Superior temporal gyrus (tissue), 1 donor: ENCODE measurements around the gene PXK.
"Not testable (repeated sequence)": the region's sequence is repeated elsewhere in the genome, so short reads cannot be mapped to it uniquely, and the experiment has no call there.

ENCODE experiments used
- DNase-seq: peaks from one replicate; pipeline ENCODE4 v3.0.0-alpha.2; 2016; ENCODE audit errors: extremely low spot score

PXK gene

DNA sequence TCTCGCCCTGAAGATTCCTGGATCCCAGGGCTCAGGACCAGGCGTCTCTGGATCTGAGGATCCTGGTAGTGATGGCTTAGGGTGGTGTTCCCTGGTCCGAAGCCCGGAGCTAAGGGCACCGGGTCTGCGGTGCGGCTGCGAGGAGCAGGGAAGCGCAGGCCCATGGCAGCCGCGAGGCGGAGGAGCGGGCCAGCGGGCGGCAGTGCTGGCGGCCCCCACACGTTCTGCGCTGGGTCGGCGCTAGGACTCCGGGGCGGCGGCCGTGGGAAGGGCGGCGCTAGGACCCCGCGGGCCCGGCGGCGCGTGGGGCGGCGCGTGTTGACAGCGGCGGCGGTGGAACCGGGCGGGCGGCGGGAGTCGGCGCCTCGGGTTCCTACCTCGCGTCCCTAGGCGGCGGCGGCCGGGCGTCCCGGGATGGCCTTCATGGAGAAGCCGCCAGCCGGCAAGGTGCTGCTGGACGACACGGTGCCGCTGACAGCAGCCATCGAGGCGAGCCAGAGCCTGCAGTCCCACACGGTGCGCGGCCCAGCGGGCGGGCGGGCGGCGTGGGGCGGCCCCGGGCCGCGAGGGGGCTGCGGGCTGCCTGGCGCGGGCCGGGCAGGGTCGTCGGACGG lies at the start of gene PXK:
Gene PXK (plus strand): TSS at position 318 of the 614 bp plus-strand sequence. CDS start 97 bp downstream, at position 415.
- peak; percentile 84 for DNase-seq

DNA sequence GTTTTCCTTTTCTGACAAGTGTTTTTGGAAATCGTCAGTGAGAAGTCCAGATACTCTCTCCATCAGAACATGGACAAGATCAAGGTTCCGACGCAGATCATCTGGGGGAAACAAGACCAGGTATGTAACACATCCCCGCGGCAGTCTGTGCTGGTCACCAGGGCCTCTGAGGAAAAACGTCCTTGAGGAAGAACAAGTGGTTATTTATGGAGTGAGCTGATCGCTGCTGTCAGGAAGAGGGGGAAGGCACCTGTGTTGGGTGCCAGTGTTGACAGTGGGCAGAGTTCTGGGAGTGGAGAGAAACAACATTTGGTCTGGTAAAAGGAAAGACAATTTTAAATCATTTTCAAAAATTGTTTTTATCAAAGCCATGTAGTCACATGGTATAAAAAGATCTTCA lies 47.4 kb upstream of the PXK start:
- DNase-seq, result no peak

DNA sequence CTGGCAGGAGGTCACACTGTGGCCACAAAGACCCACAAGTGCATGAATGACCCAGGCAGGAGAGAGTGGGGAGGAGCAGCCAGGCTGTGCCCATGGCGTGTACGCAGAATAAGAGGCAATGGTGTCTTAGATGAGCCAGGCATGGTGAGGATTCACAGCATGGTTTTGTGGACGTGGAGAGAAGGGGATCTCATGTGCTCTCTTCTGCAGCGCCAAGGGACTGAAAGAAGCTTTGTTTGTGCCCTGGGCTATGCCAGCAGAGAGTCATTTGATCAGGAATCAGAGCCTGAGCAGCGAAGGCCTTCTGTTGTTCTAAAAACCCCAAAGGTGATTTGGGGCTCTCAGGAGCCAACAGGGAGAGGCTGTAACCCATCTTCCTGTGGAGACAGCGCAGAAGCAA lies 45.3 kb upstream of the PXK start:
- peak; percentile 92 for DNase-seq

DNA sequence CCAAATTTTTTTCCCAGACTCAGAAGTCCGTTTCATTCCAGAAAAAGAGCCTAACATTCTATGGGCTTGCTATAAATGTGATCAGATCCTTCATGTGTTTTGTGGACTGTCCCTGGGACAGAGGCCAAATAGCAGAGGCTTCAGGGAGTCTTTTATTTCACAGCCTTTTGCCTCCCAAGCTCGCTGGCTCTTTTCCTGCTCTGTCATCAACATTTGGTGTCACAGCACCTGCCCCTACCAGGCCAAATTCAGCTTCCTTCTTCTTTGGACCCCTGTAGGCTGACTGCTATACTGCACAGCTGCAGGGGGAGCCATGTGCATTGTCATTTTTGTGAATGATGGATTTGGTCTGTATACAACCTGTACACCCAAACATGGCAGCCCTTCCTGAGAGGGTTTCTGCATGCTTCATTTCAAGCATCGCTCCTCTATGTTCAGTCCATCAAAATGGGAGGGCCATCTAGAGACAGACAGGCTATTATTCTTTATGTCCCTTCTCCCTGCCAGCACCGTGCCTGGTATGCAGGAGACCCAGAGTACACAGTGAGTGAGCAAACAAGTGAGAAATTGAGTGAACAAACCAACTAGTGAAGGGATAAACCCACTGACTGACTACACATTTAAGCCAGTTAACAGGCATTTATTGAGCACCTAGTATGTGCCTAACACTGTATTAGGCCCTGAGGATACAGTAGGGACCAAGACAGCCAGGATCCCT lies 44.5 kb upstream of the PXK start:
- DNase-seq, result peak; percentile 58

DNA sequence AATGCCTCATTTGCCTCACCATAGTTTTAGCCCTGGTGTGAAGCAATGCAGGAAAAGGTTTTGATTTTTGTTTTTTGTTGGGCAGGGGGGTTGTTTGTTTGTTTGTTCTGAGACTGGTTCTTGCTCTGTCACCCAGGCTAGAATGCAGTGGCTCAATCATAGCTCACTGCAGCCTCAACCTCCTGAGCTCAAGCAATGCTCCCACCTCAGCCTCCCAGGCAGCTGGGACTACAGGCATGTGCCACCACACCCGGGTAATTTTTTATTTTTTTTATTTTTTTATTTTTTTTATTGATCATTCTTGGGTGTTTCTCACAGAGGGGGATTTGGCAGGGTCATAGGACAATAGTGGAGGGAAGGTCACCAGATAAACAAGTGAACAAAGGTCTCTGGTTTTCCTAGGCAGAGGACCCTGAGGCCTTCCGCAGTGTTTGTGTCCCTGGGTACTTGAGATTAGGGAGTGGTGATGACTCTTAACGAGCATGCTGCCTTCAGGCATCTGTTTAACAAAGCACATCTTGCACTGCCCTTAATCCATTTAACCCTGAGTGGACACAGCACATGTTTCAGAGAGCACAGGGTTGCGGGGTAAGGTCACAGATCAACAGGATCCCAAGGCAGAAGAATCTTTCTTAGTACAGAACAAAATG lies 43.6 kb upstream of the PXK start:
- DNase-seq, result not testable (repeated sequence)

DNA sequence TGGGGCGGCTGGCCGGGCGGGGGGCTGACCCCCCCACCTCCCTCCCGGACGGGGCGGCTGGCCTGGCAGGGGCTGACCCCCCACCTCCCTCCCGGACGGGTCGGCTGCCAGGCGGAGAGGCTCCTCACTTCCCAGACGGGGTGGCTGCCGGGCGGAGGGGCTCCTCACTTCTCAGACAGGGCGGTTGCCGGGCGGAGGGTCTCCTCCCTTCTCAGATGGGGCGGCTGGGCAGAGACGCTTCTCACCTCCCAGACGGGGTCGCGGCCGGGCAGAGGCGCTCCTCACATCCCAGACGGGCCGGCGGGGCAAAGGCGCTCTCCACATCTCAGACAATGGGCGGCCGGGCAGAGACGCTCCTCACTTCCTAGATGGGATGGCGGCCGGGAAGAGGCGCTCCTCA lies 42.2 kb upstream of the PXK start:
- not testable (repeated sequence) for DNase-seq

DNA sequence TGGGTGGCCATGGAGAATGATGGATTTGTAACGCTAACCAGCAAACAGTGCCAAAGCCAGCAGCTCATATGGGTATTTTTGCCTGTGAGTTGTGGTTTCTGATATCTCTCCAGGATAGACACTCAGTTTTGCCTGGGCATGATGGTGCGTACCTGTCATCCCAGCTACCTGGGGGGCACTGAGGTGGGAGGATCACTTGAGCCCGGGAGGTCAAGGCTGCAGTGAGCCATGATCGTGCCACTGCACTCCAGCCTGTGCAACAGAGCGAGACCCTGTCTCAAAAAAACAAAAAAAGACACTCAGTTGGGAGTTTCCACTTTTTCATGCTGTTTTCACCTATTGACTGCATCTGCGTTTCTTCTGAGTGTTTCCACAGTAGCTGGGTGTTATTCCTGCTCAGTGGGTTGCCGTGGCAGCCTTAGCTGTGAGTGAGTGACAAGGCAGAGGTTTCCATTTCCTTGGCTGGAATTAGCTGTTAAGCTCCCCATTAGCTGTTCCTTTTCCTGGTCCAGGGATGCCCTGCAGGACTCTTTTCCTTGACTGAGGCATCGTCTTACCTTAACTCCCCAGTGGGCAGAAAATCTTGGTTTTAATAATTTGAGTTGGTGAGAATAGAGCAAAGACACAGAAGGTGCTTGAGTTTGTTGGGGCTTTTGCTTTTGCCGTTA lies 40.9 kb upstream of the PXK start:
- DNase-seq, result no peak

DNA sequence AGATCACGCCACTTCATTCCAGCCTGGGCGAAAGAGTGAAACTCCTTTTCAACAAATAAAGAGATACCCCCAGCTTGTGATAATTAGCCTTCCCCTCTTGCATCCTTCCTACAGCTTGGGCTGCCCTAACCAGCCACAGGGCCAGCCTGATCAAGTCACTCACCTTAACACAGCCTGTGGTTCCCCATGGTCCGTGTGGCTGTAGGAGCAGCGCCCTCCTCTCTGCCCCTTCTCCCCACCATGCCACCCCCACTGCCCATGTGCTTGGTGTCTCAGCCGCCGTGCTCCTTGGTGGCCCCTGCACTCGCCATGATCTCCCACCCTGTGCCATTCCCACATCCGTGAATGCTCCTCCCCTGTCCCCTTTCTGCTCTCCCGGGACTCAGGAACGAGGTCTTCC lies 39.8 kb upstream of the PXK start:
- DNase-seq, result no peak

DNA sequence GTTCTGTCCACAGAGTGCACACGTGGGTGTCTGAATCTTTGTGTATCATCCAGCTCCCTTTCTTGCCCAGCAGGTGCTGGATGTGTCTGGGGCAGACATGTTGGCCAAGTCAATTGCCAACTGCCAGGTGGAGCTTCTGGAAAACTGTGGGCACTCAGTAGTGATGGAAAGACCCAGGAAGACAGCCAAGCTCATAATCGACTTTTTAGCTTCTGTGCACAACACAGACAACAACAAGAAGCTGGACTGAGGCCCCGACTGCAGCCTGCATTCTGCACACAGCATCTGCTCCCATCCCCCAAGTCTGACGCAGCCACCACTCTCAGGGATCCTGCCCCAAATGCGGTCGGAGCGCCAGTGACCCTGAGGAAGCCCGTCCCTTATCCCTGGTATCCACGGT lies 39.2 kb upstream of the PXK start:
- peak; percentile 75 for DNase-seq

DNA sequence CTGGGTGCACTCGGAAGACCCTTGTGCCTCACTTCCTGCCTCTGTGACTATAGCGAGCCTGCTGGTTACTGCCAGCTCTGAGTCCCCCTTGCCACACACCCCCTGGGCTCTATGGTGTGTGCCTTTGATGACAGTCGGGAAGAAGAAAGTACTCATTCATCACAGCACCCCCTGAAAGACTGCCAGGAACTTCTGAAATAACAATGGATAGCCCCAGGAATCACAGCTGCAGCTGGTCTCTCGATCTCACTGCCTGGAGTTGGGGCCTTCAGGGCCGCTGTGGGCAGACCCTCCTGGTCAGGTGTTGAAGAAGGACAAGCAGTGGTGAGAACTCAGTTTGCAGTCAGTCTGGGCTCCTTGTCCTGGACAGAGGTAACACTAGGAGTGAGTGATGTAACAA lies 36.4 kb upstream of the PXK start:
- peak; percentile 95 for DNase-seq

DNA sequence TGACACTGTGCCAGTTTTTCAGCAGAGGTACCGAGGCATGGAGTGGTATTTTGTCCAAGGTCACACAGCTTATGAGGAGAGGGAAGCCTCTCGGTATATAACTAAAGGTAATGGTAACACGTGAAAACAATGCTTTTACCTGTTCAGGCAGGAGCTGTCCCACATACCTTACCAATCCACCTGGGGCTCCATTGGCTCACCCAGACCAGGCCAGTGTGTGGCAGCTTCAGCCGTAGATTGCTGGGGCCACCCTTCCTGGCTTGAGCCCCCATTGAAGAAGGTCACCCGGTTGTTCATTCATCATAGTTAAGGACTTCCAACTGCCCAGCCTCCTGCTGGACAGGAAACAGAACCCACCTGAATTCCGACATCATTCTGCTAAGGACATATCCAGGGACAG lies 35.8 kb upstream of the PXK start:
- peak; percentile 24 for DNase-seq

DNA sequence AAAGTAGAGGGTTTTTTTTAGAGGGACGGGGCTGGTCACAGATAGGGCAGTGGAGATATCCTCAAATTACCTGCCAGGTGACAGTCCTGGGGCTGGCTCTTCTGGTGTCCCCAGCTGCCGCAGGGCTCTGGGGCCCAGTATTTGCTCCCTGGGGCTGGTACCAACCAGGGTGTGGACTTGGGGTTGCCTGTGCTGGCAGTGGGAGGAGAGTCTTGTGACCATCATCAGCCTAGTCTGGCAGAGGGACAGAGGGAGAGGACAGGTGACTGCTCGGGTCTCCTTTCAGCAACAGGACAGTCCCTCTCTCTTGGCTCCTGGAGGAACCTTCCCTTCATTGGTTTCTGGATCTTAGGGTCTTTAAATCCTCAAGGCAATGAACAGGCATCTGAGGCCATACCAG lies 34.5 kb upstream of the PXK start:
- DNase-seq, result no peak

DNA sequence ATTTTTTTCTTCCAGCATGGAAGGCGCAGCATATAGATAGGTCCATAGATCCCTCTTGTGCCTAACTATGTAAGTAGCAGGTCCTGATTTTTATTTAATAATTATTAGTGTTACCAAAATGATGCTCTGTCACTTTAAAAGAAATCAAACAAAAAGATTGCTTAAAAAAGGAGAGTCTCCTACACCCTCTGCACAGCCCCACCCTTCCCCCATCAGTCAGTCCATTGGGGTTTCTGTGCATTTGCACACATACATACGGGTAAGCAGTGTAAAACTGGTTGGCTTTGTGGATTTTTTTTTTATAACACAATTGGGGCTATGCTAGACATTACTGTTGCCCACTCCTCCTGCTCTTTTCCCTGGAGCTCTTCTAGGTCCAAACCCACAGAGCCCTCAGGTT lies 33.6 kb upstream of the PXK start:
- DNase-seq, result peak; percentile 14

DNA sequence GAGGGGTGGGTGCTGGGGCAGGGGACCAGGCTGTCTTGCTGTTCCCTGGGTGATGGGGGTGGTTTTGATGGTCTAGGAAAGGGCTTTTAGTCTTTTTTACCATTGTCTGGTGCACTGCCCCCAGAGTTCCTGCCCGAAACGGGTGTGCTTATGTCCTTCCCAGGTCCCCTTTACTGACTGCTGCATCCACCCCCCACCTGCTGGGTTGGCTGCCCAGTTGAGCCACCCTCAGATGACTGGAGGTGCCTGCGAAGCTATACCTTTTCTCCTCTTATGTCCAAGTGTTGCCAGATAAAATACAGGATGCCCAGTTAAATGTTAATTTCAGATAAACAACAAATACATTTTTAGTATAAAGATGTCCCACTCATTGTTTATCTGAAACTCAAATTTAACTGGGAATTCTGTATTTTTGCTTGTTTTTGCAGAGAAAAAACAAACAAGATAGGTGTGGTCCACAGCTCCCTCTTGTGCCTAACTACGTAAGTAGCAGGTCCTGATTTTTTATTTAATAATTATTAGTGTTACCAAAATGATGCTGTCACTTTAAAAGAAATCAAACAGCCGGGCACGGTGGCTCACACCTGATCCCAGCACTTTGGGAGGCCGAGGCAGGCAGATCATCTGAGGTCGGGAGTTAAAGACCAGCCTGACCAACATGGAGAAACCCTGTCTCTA lies 32.7 kb upstream of the PXK start:
- peak; percentile 77 for DNase-seq

DNA sequence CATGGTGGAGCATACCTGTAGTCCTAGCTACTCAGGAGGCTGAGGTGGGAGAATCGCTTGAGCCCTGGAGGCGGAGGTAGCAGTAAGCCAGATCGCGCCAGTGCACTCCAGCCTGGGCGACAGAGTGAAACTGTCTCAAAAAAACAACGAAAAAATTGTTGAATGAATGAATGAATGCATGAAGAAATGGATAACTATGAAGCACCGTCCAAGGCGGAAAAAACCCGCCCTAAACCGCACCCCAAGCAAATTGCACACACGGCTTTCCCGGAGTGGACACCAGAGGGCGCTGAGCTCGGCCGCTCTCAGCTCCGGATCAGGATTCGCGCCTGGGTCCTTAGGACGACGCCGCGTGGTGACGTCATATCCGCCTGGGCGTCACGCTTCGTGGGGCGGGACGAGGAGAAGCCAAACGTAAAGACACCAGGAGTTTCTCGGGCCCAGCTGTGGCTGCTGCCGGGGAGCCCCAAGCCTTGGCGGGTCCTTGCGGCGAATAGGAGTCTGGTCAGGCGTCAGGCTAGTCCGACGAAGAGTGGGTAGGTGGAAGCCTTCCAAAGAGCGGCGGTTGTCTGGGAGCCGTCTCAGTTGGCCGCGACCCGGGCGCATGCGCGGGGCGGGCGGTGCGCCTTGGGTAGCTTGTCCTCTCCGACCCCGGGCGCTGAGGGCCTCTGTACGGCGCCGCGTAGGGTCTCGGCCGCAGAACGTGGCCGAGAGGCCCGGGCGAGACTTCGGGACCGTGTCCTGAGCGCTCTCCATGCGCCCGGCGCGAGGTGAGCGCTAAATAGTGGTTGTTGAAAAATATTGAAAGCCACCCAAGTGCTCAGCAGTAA lies 26.6 kb upstream of the PXK start, which contains the start of the genes HTD2 and RPP14:
Gene HTD2 (plus strand): TSS at position 639 of the 830 bp plus-strand sequence. CDS start 11,094 bp downstream, outside the sequence.
Gene RPP14 (plus strand): TSS at position 364 of the 830 bp plus-strand sequence. CDS start 4,085 bp downstream, outside the sequence.
- peak; percentile 98 for DNase-seq

DNA sequence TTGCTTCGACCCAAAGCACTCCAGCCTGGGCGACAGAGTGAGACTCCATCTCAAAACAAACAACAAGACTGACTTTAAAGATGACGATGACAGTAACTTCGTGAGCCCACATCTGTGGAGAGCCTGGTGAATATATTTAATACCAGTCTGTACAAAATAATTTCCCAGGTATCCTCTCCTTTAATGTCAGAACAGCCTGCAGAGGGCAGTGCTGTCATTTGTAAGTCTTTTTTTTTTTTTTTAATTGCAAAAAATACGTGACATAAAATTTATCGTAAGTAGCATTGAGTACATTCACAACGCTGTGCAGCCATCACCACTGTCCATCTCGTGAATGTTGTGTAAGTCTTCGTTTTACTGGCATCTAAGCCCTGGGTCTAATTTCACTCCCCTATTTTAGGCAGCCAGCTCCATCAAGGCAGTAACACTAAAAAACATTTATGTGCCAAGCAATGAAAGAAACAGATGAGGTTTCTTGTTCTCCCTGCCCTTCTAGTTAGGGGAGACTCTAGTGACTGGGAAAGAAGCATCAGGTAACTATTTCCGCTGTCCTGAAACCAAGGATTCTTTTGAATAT lies 25.0 kb upstream of the PXK start:
- peak; percentile 44 for DNase-seq

DNA sequence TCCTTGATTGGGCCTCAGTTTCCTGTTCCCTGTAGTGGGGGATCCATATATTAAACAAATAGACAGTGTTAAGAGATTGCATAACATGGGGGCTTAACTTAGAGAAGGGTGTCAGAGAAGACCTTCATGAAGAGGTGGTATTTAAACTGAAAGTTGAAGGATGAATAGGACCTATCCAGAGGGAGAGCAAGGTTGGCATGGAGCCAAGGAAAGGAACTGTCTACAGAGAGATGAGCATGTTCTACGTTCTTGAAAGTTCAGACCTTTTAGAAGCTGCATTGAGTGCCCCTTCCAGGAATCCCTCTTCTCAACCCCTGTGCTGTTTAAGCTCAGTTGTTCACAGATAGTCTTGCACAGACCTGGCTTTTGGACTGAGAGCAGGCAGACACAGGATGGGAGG lies 24.0 kb upstream of the PXK start:
- DNase-seq, result peak; percentile 38

DNA sequence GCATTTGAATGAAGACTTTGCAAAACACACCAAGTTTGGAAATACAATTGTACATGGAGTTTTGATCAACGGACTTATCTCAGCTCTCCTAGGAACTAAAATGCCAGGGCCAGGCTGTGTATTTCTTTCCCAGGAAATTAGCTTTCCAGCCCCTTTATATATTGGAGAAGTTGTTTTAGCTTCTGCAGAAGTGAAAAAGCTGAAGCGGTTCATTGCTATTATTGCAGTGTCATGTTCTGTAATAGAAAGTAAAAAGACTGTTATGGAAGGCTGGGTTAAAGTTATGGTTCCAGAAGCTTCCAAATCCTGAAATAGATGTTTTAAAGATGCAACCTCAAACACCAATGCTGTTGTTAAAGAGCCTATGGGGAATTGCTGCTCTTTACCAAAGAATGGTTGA lies 14.9 kb upstream of the PXK start:
- no peak for DNase-seq

DNA sequence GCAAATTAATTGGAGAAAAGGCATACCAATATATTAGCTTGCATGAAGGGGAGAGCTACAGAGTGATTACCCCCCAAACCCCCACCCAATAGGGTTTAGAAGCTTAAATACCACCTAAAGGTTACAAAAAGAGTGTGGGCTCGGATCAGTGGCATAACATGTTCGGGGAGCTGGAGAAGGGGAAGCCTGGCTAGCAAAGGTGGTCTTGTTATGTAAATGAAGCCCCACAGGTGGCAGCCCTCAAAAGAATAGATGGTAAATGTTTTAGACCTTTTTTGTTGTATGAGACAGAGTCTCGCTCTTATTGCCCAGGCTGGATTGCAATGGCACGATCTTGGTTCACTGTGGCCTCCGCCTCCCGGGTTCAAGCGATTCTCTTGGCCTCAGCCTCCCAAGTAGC lies 10.9 kb upstream of the PXK start:
- DNase-seq, result no peak

DNA sequence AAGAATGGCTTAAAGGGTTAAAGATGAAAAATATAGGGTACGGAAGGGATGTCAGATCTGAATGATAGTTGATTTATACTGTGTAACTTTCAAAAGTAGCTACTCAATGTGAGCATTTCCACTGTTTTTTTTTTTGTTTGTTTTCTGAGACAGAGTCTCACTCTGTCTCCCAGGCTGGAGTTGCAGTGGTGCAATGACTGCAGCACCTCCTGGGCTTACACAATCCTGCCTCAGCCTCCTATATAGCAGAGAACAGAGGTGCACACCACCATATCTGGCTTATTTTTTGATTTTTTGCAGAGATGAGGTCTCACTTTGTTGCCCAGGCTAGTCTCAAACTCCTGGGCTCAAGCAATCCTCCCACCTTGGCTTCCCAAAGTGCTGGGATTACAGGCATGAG lies 9.9 kb upstream of the PXK start:
- DNase-seq, result no peak
